Prostate gland (tissue), 2 donors: ENCODE data around the gene FMO2. TPM values are rescaled to one million over a fixed set of nuclear protein-coding genes. Genes with fewer than 3 reads are reported as not detected.

Experiments
- DNase-seq: peaks from one replicate; pipeline ENCODE4 v3.0.0-alpha.2; 2019; ENCODE audit warnings: low spot score
- H3K27ac ChIP-seq, 2 donors: fragments of 200-600 bp; sonication (generic); 2 replicates each; pipeline ENCODE4 v1.5.1; 2017 to 2019
- H3K27me3 ChIP-seq: fragments of 200-600 bp; sonication (generic); replicated peaks from 2 replicates; pipeline ENCODE4 v1.5.1; 2019; ENCODE audit not compliant: insufficient read depth
- H3K36me3 ChIP-seq, 2 donors: fragments of 200-600 bp; sonication (generic); 1 replicate in 1 of 2; 2 replicates in 1 of 2; pipeline versions ENCODE4 v1.5.1 to v1.8.1; 2017 to 2019
- H3K4me1 ChIP-seq: fragments of 200-600 bp; sonication (generic); replicated peaks from 2 replicates; pipeline ENCODE4 v1.5.1; 2019
- H3K4me3 ChIP-seq, 2 donors: fragments of 200-600 bp; sonication (generic); 2 replicates each; pipeline ENCODE4 v1.5.1; 2017 to 2019
- H3K9me3 ChIP-seq: fragments of 200-600 bp; sonication (generic); 2 replicates; pipeline ENCODE4 v1.5.1; 2017
- POLR2A ChIP-seq: fragments of 450-650 bp; IDR thresholded peaks from one replicate; pipeline ENCODE4 v1.6.1; 2016; ENCODE audit warnings: antibody characterized with exemption, mild to moderate bottlenecking
- POLR2AphosphoS5 ChIP-seq: sonication (generic); formaldehyde crosslinking; IDR thresholded peaks from one replicate; pipeline ENCODE4 v1.6.1; 2017; ENCODE audit warnings: antibody characterized with exemption
- WGBS: methylation state at CpG from one replicate; pipeline ENCODE4 v1.1.5; 2018; 5-methylcytosine and 5-hydroxymethylcytosine counted together
- intact Hi-C: fragments of 100-400 bp; cut with DNase I; formaldehyde crosslinking; loops from one replicate; pipeline ENCODE4 v1.14.2; 2022
- total RNA-seq, 2 donors: library from RNA; depleted of rRNA; stranded (reverse); fragments of >200 nt; gene quantifications; one replicate each; pipeline ENCODE4 v1.1.0, GENCODE V29; 2016
- TF ChIP-seq, protein P1 (sequence below), 4 experiments: fragments of 200-600 bp in 2 of 4; fragments of 450-650 bp in 2 of 4; sonication (generic) in 2 of 4; IDR thresholded peaks; 1 replicate in 3 of 4; 2 replicates in 1 of 4; pipeline ENCODE4 v1.5.1; 2016 to 2019; ENCODE audit warnings: antibody characterized with exemption in 4 of 4, mild to moderate bottlenecking in 2 of 4, moderate library complexity in 2 of 4

The FMO2 gene
- total RNA-seq, 2 donors from 2014 or later, result 6.5 to 10.6 TPM

- WGBS, result 100% methylated on average over 1 of the region's 1 CpG
- H3K9me3 ChIP-seq, result no peaks in the 10 kb centered on the region
- DNase-seq, result no peak
These were observed 21.9 kb downstream of the FMO2 start for GRCh38 chr1:171206978-171207355.

DNA sequence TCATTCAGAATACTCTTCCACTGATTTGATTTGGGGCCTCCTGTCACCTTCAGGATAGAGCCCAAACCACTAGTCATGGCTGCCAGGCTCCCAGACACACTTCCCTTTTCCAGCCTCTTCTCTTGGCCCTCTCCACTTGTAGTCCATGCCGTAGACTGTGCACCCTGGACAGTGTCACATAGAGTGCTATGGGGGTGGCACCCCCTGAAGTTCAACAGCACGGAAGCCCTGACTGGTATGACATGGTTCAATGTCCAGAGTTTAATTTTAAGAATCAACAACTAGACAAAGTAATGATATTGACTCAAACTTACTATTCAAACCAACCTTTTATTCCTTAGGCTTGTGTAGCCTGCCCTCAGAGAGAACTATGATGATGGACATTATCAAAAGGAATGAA lies 22.3 kb downstream of the FMO2 start:
- Histone ChIP-seq H3K27me3 (no peaks in the 10 kb centered on the region), H3K4me1 (no peaks in the 10 kb centered on the region), H3K36me3 (no peaks in the 10 kb centered on the region), H3K9me3 (no peaks in the 10 kb centered on the region), H3K27ac (no peak overlapping the region), H3K4me3 (no peak overlapping the region)
- DNase-seq, result no peak
- WGBS, result 62% methylated on average over 2 of the region's 2 CpGs
- intact Hi-C loops, result no loop called here
- no peak for TF ChIP-seq POLR2A
- TF ChIP-seq, protein P1, sequence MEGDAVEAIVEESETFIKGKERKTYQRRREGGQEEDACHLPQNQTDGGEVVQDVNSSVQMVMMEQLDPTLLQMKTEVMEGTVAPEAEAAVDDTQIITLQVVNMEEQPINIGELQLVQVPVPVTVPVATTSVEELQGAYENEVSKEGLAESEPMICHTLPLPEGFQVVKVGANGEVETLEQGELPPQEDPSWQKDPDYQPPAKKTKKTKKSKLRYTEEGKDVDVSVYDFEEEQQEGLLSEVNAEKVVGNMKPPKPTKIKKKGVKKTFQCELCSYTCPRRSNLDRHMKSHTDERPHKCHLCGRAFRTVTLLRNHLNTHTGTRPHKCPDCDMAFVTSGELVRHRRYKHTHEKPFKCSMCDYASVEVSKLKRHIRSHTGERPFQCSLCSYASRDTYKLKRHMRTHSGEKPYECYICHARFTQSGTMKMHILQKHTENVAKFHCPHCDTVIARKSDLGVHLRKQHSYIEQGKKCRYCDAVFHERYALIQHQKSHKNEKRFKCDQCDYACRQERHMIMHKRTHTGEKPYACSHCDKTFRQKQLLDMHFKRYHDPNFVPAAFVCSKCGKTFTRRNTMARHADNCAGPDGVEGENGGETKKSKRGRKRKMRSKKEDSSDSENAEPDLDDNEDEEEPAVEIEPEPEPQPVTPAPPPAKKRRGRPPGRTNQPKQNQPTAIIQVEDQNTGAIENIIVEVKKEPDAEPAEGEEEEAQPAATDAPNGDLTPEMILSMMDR (IDR thresholded peaks at IDR 0.05), result no peak
- TF ChIP-seq POLR2AphosphoS5, result no peak

More at GRCh38 chr1:171206978-171207355, 21.9 kb downstream of the FMO2 start:
- TF ChIP-seq, protein P1 (IDR thresholded peaks at IDR 0.05), result no peak
- TF ChIP-seq POLR2A, result no peak
- TF ChIP-seq POLR2AphosphoS5, result no peak
- Histone ChIP-seq H3K27ac (no peak overlapping the region), H3K4me1 (no peaks in the 10 kb centered on the region), H3K4me3 (no peak overlapping the region), H3K27me3 (no peaks in the 10 kb centered on the region), H3K36me3 (no peaks in the 10 kb centered on the region)
- intact Hi-C loops, result no loop called here

DNA sequence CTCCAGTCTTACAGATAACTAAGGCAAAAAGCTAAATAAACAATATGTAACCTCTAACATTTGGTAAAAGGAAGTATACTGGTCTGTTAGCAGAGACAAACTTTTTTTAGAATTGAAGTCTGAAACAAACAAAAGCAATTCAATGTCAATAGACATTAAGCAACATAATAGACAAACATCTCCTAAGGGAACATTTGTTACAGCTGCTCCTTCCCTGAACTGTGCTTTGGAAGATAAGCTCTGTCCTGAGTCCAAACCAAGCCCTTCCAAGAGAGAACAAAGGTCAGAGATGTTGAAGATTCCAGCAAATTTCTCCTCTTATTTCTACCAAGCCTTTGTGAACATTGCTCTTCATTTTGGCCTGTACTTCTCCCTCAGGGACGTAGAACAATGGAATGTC lies 25.3 kb downstream of the FMO2 start:
- H3K27ac ChIP-seq, result peak overlapping the region; percentile 5 to 28
- intact Hi-C loops, result no loop called here

GRCh38 chr1:171212607-171213351 lies 27.7 kb downstream of the FMO2 start:
- Histone ChIP-seq H3K27me3 (no peaks in the 10 kb centered on the region), H3K9me3 (no peaks in the 10 kb centered on the region)
- 85% methylated on average over 3 of the region's 3 CpGs for WGBS

More for the DNA sequence above, 25.3 kb downstream of the FMO2 start:
- WGBS, result 25% methylated on average over 1 of the region's 1 CpG
- H3K27me3 ChIP-seq, result no peaks in the 10 kb centered on the region
- no peak overlapping the region for H3K4me3 ChIP-seq
- TF ChIP-seq POLR2AphosphoS5, result peak; percentile 78
- no peak for TF ChIP-seq POLR2A
- peak; percentile 30 for DNase-seq
- no peaks in the 10 kb centered on the region for H3K4me1 ChIP-seq
- H3K9me3 ChIP-seq, result no peaks in the 10 kb centered on the region
- H3K36me3 ChIP-seq, result no peaks in the 10 kb centered on the region

DNA sequence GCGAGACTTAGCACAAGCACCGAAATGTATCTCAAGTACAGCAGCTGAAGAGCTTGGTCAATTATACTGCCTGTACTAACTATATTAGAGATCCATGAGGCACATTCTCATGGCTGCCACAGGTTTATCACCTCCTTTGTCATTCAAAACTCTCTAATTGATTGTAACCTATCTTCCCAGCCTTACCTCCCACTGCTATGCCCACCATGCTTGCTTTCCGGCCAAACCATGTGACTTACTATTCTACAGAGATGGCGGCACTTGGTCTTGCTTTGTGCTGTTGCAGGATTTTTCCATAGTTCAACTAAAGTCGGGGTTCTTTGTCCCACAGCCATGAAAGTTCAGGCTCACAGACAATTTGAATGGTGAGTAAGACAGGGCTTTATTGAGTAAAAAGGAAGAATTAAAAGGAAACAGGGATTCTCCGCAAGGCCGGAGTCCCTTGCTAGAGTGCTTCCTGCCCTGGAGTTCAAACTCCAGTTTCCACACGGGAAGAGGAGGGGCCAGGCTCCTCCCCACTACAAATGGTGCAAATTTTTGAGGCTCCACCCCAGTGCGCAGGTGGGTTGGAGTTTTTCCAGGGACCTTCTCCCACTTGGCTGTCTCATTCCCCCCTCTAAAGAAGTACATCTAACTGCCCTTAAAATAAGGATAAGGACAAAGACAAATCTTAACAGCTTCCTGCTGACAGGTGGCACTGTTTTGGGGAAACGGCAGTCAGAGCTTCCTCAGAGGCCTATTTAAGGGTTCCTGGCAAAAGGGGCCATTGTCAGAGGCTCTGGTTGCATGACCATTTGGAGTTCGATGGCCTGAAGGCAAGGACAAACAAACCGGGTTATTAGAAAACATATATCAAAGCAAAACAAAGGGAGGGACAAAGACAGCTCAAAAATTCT lies 28.7 kb downstream of the FMO2 start:
- no peak overlapping the region for H3K27ac ChIP-seq
- H3K4me1 ChIP-seq, result peaks cover 4% of the 10 kb centered on the region
- TF ChIP-seq POLR2AphosphoS5, result no peak
- WGBS, result 76% methylated on average over 12 of the region's 12 CpGs
- H3K4me3 ChIP-seq, result no peak overlapping the region
- DNase-seq, result no peak
- no peaks in the 10 kb centered on the region for H3K9me3 ChIP-seq
- no peaks in the 10 kb centered on the region for H3K27me3 ChIP-seq
- intact Hi-C loops, result no loop called here
- H3K36me3 ChIP-seq, result no peaks in the 10 kb centered on the region

More at GRCh38 chr1:171212607-171213351, 27.7 kb downstream of the FMO2 start:
- intact Hi-C loops, result no loop called here
- no peak for DNase-seq
- Histone ChIP-seq H3K4me3 (no peak overlapping the region), H3K27ac (no peak overlapping the region), H3K36me3 (no peaks in the 10 kb centered on the region), H3K4me1 (no peaks in the 10 kb centered on the region)
- TF ChIP-seq POLR2A (no peak), POLR2AphosphoS5 (no peak)
- TF ChIP-seq, protein P1 (IDR thresholded peaks at IDR 0.05), result no peak
